GM21786 (cell line): ENCODE data around the gene NOP9.

Experiments used
- ATAC-seq: cut with Tn5 transposase; IDR thresholded peaks from one replicate; pipeline ENCODE4 v1.9.1; 2021; ENCODE audit not compliant: unreplicated experiment

Gene NOP9, protein sequence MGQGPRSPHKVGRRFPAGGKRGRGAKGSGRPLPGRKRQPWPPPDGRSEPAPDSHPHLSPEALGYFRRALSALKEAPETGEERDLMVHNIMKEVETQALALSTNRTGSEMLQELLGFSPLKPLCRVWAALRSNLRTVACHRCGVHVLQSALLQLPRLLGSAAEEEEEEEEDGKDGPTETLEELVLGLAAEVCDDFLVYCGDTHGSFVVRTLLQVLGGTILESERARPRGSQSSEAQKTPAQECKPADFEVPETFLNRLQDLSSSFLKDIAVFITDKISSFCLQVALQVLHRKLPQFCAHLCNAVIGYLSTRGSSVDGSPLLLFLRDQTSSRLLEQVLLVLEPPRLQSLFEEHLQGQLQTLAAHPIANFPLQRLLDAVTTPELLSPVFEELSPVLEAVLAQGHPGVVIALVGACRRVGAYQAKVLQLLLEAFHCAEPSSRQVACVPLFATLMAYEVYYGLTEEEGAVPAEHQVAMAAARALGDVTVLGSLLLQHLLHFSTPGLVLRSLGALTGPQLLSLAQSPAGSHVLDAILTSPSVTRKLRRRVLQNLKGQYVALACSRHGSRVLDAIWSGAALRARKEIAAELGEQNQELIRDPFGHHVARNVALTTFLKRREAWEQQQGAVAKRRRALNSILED

DNA sequence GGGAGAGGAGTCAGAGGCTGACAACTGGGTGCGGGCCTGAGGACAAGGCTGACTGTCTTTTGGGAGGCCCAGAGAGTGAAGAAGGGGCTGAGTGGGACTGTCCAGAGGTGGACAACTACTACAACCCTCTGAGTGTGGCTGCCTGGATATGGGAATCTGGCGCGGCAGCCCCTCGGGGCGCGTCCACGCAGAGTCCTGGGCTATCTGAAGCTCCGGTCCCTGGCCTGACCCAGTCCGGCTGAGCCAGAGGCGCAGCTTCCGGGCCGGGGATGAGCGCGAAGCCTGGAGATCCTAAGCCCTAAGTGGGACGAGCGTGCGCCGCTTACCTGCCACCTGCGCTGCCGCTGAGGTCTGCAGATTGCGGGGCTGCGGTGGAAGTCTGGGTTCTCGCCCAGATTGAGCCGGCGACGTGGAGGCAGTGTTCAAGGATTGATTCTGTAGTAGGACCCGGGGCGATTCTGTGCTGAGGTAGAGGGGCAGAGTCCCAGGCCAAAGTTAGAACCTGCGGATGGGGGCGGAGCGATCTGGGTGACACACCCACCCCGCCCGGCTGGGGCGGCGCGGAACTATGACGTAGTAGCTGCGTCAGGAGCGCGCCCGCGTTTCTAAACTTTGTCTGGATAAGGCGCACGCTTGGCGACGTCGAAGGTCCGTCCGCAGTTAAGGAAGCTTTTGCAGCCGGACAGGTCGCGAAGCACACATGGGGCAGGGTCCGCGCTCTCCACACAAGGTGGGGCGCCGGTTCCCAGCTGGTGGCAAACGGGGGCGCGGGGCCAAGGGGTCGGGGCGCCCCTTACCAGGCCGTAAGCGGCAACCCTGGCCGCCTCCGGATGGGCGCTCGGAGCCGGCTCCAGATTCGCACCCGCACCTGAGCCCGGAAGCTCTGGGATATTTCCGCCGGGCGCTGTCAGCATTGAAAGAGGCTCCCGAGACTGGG is at the start of gene NOP9, which contains the start of gene DHRS1:
TSS of gene NOP9 (plus strand) at position 596 of the 937 bp plus-strand sequence. CDS start at position 701, 105 bp downstream.
TSS of gene DHRS1 (minus strand) at position 526 of the 937 bp plus-strand sequence. CDS start 674 bp downstream, outside the sequence.
- ATAC-seq = peak; percentile 64

DNA sequence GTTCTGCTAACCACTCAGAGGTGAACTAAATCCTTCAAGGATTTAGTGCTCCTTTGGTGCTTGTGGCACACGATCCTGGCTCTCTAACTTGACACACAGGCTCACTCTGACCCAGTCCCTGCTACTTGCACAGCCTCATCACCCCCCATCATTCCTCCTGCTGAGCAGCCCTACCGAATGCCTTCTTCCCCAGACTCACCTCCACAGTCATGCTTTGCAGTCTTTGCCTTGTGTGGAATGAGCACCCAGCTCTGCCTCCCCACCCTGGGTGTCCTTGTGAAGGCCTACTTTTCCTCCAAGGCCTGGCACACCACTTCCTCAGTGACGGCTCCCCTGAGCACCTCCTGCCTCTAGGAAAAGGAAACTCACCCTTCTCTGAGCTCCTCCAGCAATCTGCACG is 49.3 kb upstream of the NOP9 start:
- ATAC-seq = no peak

DNA sequence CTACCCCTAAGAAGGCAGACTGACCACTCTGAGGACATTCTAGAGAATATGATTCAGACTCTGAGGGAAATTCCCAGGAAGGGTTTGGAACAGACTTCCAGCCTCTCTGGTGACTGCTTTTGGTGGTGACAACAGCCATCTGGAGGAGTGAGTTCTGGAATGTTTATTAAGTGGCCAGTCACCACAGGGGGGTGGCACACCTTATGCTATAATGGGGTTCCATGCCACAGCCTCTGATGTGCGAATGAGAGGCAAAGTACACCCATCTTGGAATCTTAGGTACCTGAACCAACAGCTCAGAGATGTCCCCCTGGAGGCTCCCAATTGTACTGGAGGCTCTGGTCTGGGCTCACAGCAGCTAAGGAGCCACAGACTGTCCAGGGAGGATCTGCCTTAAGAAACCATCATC is 47.8 kb upstream of the NOP9 start:
- ATAC-seq = no peak

DNA sequence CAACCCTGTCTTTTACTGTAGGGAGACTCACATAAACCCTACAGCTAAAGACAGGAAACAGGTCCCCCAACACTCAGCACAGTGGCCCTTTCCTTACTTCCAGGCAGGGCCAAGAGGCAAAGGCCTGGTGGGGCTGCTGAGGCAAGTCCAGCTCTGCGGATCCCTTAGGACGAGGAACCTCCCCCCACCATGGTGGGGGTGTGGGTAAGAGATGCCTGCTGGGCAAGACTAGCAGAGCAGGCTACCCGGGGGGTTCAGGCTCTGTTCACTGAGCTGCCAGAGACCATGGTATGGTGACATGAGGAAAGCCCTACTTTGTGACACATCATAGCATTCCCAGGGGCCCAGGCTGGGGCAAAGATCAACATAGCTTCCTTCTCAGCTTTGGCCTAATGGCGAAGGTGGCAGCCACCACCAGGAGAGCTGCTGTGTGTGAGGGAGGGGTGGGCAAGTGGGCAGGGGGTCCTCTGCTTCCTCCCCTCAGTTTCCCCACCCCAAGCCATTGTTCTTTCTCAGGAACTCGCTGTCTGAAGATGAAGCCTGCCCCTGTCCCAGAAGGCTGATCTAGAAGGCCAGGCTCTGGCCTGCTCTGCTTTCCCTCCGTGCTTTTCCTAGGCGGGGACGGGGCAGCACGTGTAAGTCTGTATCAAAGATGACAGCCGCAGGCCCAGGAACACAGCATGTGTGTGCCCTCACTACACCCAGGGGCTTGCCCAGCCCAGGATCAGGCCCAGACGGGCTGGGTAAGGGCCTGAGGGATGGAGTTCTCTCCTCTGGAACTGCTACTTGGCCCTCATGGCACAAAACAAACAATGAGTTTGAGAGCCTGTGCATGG is 47.1 kb upstream of the NOP9 start:
- ATAC-seq = no peak

DNA sequence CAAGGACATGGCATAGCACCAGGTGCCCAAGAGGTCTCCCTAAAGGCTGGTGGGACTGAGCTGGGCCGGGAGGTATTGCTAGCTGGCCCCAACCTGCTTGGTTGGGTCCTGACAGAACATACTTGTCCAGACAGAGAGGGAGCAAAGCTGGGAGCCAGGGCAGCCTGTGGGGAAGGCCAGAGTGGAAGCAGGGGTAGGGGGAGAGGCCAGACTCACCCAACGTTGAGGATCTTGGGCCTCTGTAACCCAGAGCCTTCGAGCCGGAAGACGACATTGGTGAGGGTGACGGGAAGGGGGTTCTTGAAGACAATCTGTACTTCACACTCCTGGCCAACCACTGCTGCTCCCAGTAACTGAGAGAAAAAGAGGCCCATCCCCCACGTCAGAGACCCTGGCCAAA is 45.7 kb upstream of the NOP9 start:
- ATAC-seq = no peak

DNA sequence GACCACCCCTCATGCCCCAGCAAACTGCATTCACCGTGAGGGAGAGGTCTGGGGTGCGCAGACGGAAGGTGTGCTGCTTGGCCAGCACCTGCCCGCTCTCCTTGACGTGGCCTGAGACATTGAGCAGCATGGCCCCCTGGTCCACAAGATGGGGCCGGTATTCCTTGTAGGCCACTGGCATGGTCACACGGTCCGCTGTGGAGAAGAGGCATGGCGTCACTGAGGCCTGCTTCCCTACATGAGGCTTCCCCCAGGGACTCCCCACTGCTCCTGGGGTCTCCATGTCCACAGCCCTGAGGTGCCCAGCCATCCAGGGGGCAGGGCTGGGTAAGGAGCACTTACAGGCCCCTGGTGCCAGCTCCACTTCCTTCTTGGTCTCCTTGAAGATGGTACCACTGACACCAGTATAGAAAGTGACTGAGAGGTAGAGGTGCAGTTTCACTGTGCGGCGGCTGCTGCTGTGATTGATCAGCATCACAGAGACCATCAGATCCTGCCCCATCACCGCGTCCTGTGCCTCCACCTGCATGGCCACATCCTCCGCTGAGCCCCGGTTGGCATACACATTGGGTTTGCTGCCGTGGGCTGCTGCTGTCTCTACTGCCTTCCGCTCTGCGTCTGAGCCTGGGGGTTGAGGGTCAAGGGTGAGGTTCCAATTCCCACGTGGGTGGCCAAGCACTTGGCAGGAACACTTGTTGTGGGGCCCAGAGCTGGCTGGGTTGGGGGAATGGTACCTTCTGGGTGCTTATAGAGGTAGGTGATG is 44.8 kb upstream of the NOP9 start:
- ATAC-seq = no peak

DNA sequence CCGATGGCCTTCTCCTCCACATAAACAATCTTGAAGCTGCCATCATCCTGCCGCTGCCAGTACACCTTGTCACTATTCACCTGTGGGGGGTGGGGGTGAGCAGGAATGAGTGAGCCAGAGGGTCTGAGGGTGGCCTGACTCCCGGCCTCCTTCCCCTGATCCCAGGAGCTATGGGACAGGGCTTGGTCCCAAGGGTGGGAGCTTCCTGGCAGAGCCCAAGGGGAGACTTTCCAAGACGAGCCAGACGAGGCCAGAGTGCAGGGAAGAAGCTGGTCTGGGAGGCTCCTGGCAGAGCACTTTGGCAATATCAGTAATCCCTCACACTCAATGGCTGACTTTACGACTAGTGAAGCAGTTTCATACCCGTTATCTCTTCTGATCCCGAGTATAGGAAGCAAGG is 44.2 kb upstream of the NOP9 start:
- no peak for ATAC-seq

DNA sequence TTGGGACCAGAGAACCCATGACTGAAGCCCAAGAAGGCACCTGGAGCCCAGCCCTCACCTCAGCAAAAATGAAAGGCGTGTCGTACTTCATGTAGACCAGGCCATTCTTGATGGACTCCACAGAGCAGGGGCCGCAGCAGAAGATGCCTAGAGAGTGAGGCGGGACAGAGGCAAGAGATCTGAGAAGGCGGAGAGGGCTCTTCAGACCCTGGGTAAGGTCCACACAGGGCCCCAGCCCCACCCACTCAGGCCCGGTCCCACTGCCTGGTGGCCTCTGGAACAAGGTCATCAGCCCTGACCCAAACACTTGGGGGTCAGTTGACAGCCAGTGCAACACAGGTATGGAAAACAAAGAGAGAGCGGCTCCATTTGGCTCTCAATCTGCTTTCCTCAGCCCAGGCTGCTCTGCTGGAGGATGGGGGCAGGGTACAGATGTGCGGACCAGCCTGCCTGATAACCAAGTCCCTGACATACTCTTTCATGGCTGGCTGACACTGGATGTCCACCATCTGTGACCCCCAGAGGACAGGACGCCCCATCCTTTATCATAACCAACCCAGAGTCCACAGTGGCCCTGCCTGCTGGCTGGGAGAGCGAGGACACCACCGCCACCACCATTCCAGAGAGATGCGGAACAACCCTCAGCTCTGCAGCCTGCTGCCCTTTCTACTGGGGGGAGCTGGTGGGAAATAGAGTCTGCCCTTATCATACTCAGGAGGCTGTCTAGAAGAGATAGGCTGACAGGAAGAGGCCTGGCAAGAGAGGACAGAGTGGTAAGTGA is 43.5 kb upstream of the NOP9 start:
- ATAC-seq = no peak

DNA sequence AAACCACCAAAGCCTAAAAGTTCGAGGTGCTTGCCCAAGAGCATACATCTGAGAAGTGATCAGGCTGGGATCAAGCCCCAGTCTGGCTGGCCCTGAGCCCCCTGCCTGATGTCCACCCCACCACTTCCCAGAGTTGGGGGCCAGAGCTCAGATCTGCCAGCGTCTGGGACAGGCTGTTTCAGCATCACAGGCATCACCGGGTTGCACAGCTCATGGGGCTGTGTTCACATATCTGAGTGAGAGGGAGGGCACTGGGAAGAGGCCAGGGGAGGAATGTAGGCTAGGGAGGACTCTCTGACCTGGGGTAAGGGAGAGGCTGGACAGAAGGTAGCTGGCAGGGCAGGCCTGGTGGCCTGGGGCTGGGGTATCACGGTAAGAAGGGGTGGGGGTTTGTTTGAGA is 42.7 kb upstream of the NOP9 start:
- no peak for ATAC-seq

DNA sequence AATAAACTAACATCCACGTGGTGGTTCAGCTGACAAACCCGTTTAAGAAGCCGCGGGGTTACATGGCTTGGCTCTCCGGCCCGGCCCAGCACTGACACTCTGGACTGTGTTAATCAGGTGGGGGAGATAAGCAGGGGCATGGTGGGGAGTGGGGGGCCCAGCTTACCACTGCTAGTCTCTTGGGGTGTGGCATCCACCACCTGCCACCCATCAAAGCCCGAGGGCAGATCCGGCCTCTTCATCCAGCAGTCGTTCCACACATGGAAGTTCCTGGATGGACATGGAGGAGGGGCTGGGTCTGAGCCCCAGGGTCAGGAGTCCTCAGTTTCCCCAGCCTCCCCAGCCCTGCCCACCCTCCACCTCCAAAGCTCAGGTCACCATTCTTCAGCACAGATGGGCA is 41.5 kb upstream of the NOP9 start:
- no peak for ATAC-seq

DNA sequence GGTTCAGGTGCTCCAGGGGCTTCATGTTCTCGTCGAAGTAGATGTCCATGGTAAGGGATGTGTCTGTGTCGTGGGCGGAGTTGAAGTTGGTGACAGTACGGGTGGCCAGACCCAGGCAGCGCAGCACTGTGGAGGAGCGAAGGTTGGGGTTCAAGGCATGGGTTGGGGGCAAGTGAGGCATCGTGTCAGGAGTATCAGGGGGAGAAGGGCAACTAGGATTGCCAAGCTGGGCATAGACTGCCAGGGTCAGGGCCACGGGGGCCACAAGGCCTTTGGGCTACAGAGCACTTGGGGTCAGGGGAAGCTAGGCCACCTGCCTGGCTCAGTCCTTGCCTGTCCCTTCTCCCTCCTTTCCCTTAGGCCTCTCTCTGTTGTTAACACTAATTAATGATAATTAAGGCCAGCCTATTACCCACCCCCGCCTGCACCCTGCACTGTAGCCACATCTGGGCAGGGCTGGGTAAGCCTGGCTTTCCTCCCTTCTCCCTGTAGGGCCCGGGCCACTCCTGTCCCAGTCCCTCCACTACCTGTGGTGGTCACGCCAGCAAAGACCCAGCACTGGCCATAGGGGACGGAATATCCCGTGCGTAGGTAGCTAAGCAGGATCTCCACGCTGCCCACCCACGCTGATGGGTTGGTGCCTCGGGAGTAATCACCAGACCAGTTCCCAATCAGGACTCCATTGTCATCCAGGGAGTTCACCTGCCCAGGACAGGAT is 40.9 kb upstream of the NOP9 start:
- ATAC-seq = no peak

DNA sequence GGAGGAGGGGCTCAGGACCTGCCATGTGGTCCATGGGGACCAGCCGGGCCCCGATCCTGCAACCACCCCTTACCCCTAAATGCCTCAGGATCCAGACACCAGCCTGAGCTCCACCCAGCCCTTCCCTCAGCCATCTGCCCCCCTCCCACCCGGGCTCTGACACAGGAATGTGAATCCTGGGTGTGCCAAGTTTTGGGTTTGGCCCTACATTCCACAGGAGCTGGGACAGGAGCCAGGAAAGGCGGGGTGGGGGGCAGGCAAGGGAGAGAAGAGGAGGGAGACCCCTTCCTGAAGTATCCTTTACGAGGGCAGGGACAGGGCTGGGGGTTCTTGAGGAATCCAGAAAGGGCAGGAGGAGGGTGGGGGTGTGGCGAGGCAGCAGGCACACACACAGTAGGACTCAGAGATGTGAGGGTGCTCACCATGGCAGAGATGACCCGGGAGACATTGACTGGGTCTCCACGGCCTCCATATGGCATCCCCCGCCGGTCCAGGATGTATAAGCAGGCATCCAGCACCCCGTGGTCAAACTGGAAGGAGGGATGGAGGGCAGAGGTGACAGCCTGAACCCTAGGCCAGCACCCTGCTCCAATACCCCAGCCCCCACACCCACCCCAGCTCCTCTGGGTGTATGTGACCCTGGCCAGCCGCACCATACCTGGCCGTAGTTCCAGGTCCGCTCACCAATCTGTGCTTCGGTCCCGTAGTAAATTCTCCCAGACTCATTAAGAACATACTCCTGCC is 40.2 kb upstream of the NOP9 start:
- ATAC-seq = no peak

DNA sequence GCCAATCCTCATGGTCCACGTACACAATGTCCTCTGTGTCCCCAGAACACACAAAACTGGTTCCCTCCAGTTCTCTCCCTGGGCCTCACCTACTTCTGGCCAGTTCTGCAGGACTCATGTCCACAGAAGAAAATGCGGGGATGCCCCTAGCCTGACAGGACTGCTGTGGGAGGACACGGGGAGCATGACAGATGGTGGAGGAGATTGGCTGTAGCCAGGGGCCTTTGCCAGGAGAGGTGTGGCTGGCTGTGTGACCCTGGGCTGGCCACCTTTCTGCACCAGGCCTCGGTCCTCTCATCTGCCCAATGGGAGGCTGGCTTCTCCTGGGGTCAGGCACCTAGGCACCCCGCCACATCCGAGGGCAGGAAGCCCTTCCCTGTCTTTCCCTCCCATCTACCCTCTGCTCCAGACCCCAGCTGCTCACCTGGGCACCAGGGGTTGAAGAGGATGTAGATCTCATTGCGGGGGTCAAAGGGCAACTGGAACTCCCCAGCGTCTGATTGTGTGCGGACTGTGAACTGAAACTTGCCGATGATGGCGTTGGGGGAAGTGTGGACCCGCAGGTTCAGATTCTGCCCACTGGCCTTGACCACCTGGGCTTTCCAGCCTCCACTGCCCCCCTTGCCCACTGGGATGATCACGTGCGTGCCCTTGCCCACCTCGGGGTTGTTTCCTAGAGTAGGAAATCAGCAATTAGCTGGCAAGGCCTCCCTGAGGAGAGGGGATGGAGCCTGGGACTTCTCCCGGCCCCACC is 39.4 kb upstream of the NOP9 start:
- no peak for ATAC-seq

DNA sequence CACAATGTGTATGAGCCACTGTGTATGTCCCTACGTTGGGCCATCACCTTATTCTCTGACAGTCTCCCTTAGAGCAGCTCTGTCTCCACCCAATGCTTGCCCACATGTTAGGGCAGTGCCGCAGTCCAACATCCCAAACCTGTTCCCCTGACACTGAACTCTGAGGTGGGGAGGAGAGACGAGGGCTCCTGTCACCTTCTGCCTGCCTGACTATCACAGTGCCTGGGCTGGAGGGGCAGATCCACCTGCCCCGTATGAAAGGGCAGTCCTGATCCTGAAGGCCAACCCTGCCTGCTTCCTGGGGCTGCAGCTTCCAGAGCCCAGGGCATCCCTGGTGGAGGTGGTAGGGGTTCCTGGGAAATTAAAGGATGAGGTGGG is 38.9 kb upstream of the NOP9 start:
- no peak for ATAC-seq

DNA sequence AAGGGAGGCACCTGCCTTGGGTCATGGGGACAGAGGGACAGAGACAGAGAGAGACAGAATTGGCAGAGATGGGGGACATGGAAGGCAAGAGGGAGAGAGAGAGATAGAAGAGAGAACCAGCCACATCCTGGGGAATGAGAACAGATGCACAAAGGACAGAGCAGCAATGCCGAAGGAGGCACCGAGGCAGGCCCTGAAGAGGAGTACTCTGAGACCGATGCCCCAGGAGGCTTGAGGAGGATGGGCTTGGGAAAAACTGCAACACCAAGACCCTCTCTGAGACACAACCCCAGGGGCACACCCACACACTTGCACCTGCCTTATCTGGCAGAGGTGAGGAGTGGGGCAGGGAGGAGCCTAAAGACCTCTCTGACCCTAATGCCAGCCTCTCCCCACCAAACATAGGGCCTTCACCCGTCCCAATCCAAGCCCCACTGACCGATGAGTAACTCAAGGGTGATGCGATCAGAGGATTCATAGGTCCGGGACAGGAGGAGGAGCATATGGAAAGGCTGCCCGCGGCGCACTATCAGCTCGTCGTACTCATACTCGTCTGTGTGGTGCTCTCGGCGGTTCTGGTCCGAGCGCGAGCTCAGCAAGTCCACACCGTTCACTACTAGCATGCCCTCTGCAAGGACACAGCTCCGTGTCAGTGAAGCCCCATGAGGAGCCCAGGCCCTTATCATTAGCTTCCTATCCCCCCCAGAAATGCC is 38.2 kb upstream of the NOP9 start:
- no peak for ATAC-seq

DNA sequence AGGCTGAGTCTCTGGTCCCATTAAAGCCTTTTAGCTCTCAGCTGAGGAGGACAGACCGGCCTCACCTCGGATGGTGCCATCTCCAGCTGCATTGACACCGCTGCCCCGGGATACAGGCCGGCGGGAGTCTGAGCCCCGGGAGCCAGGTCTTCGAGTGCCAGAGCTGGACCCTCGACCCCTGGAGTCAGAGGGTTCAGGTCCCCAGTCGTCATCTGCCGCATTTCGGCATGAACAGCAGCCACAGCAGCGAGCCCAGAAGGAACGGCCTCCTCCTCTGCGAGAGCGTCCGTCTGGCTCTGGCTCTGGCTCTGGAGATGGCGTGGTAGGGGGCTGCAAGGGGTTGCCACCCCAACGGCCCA is 37.7 kb upstream of the NOP9 start:
- ATAC-seq = no peak
